Measurements from ENCODE around the gene AGO1. TPM values are rescaled to one million over a fixed set of nuclear protein-coding genes. Genes with fewer than 3 reads are reported as not detected.

The AGO1 gene
- total and polyA plus RNA-seq, 11 donors: 3.0 to 27.0 (median 20.5) TPM

- TF ChIP-seq CTCF (IDR thresholded peaks at IDR 0.05) (no peak), POLR2A (IDR thresholded peaks at IDR 0.05) (no peak)
- ATAC-seq: peak; percentile 16 to 62 (median 58)
These were observed 35.0 kb upstream of the AGO1 start for GRCh38 chr1:35847935-35848565.

GRCh38 chr1:35850051-35850450 lies 33.0 kb upstream of the AGO1 start:
- TF ChIP-seq CTCF (IDR thresholded peaks at IDR 0.05) (no peak), POLR2A (IDR thresholded peaks at IDR 0.05) (no peak)
- Histone ChIP-seq H3K36me3 (peaks cover 0 to 88% (median 56%) of the 10 kb centered on the region in 9 donors), H3K4me3 (no peak overlapping the region), H3K9me3 (no peaks in the 10 kb centered on the region), H3K4me1 (peaks cover 0 to 48% (median 18%) of the 10 kb centered on the region in 12 donors), H3K27me3 (no peaks in the 10 kb centered on the region), H3K27ac (peak overlapping the region in 7 of 12 donors; percentile 9 to 81 (median 76))
- WGBS, 4 donors: 90 to 98% (median 94%) methylated on average over 2 of the region's 2 CpGs
- DNase-seq: no peak
- ATAC-seq: no peak
- intact Hi-C loops (cut with DNase I): loop anchor here in 1 of 10 donors (10.0 kb wide), 1 partner anchor 235 kb away; the partner anchor contains the start of genes ADPRS and TEKT2

More at GRCh38 chr1:35847935-35848565, 35.0 kb upstream of the AGO1 start:
- peaks cover 0 to 48% (median 18%) of the 10 kb centered on the region in 12 donors for H3K4me1 ChIP-seq
- intact Hi-C loops (cut with DNase I): no loop called here
- DNase-seq: no peak
- peaks cover 0 to 83% (median 52%) of the 10 kb centered on the region in 9 donors for H3K36me3 ChIP-seq
- no peaks in the 10 kb centered on the region for H3K27me3 ChIP-seq
- H3K9me3 ChIP-seq: no peaks in the 10 kb centered on the region
- no peak overlapping the region for H3K4me3 ChIP-seq
- 79 to 94% (median 90%) methylated on average over 1 of the region's 1 CpG for WGBS, 4 donors
- peak overlapping the region in 11 of 12 donors; percentile 33 to 75 (median 61) for H3K27ac ChIP-seq

GRCh38 chr1:35850716-35851115 lies 32.3 kb upstream of the AGO1 start:
- Histone ChIP-seq H3K9me3 (no peaks in the 10 kb centered on the region), H3K4me1 (peaks cover 0 to 42% (median 14%) of the 10 kb centered on the region in 12 donors), H3K27ac (peak overlapping the region; percentile 26 to 81 (median 68)), H3K27me3 (no peaks in the 10 kb centered on the region), H3K4me3 (no peak overlapping the region), H3K36me3 (peaks cover 0 to 88% (median 57%) of the 10 kb centered on the region in 9 donors)
- no peak for DNase-seq
- 79 to 88% (median 83%) methylated on average over 5 of the region's 5 CpGs for WGBS, 4 donors
- TF ChIP-seq CTCF (IDR thresholded peaks at IDR 0.05): no peak
- TF ChIP-seq POLR2A (IDR thresholded peaks at IDR 0.05): no peak
- no peak for ATAC-seq
- intact Hi-C loops (cut with DNase I): loop anchor here in 1 of 10 donors (10.0 kb wide), 1 partner anchor 234 kb away; the partner anchor contains the start of genes ADPRS and TEKT2

- peak overlapping the region; percentile 26 to 89 (median 68) for H3K27ac ChIP-seq
- 26 to 44% (median 40%) methylated on average over 3 of the region's 3 CpGs for WGBS, 4 donors
- no peaks in the 10 kb centered on the region for H3K27me3 ChIP-seq
- peaks cover 0 to 89% (median 56%) of the 10 kb centered on the region in 9 donors for H3K36me3 ChIP-seq
- TF ChIP-seq POLR2A (IDR thresholded peaks at IDR 0.05) (no peak), CTCF (IDR thresholded peaks at IDR 0.05) (no peak)
- intact Hi-C loops (cut with DNase I): loop anchor here in 1 of 10 donors (10.0 kb wide), 1 partner anchor 234 kb away; the partner anchor contains the start of genes ADPRS and TEKT2
- no peaks in the 10 kb centered on the region for H3K9me3 ChIP-seq
- peak; percentile 55 to 76 (median 61) for ATAC-seq
- H3K4me3 ChIP-seq: no peak overlapping the region
- no peak for DNase-seq
- peaks cover 0 to 37% (median 13%) of the 10 kb centered on the region in 12 donors for H3K4me1 ChIP-seq
These were observed 31.7 kb upstream of the AGO1 start for GRCh38 chr1:35851132-35851869.

All from heart left ventricle (tissue), 16 donors.